HEK293T (cell line): ENCODE measurements around the gene RAB26.

ENCODE experiments used
- CTCF ChIA-PET: fragments of 350-600 bp; formaldehyde crosslinking; extraction: SDS; loops from one replicate; lab custom pipeline; 2021; ENCODE audit warnings: antibody characterized with exemption, inconsistent platforms; lab: Yijun Ruan, JAX
- POLR2A ChIA-PET: fragments of 350-600 bp; formaldehyde crosslinking; extraction: SDS; loops from one replicate; lab custom pipeline; 2020; ENCODE audit warnings: antibody characterized with exemption, inconsistent platforms; lab: Yijun Ruan, JAX
- DNase-seq: peaks from one replicate; pipeline ENCODE4 v3.0.0; 2012; ENCODE audit warnings: mixed read lengths; ENCODE audit errors: extremely low spot score
- ARNT ChIP-seq: fragments of 450-650 bp; IDR thresholded peaks from 2 replicates; pipeline ENCODE4 v1.6.1; 2017; ENCODE audit warnings: mild to moderate bottlenecking
- BHLHE40 ChIP-seq: fragments of 450-650 bp; IDR thresholded peaks from 2 replicates; pipeline ENCODE4 v1.6.1; 2016; ENCODE audit warnings: mild to moderate bottlenecking, moderate library complexity, borderline replicate concordance
- CTBP1 ChIP-seq: fragments of 450-650 bp; IDR thresholded peaks from 2 replicates; pipeline ENCODE4 v1.6.1; 2016; ENCODE audit warnings: borderline replicate concordance
- ELF4 ChIP-seq: fragments of 450-650 bp; IDR thresholded peaks from 2 replicates; pipeline ENCODE4 v1.6.1; 2017; ENCODE audit warnings: antibody characterized with exemption
- FOXA1 ChIP-seq: fragments of 450-650 bp; IDR thresholded peaks from 2 replicates; pipeline ENCODE4 v1.6.1; 2016; ENCODE audit warnings: mild to moderate bottlenecking
- FOXK2 ChIP-seq: fragments of 450-650 bp; IDR thresholded peaks from 2 replicates; pipeline ENCODE4 v1.6.1; 2016; ENCODE audit warnings: mild to moderate bottlenecking
- FOXM1 ChIP-seq: fragments of 450-650 bp; IDR thresholded peaks from 2 replicates; pipeline ENCODE4 v1.6.1; 2017; ENCODE audit warnings: mild to moderate bottlenecking, borderline replicate concordance
- HDGF ChIP-seq: fragments of 450-650 bp; IDR thresholded peaks from 2 replicates; pipeline ENCODE4 v1.6.1; 2017; ENCODE audit warnings: antibody characterized with exemption, borderline replicate concordance
- L3MBTL2 ChIP-seq: fragments of 450-650 bp; conservative IDR thresholded peaks from 2 replicates; pipeline ENCODE4 v1.6.1; 2016; ENCODE audit warnings: mild to moderate bottlenecking
- LEF1 ChIP-seq: fragments of 450-650 bp; IDR thresholded peaks from 2 replicates; pipeline ENCODE4 v1.6.1; 2017; ENCODE audit warnings: mild to moderate bottlenecking, borderline replicate concordance
- NFRKB ChIP-seq: fragments of 450-650 bp; IDR thresholded peaks from 2 replicates; pipeline ENCODE4 v1.6.1; 2016; ENCODE audit warnings: mild to moderate bottlenecking, moderate library complexity
- PKNOX1 ChIP-seq: fragments of 450-650 bp; IDR thresholded peaks from 2 replicates; pipeline ENCODE4 v1.6.1; 2016
- SP1 ChIP-seq: fragments of 450-650 bp; IDR thresholded peaks from 2 replicates; pipeline ENCODE4 v1.6.1; 2017
- SUZ12 ChIP-seq: fragments of 450-650 bp; IDR thresholded peaks from 2 replicates; pipeline ENCODE4 v1.6.1; 2016; ENCODE audit warnings: mild to moderate bottlenecking
- TARDBP ChIP-seq: fragments of 450-650 bp; IDR thresholded peaks from 2 replicates; pipeline ENCODE4 v1.6.1; 2016
- ZNF384 ChIP-seq: fragments of 450-650 bp; IDR thresholded peaks from 2 replicates; pipeline ENCODE4 v1.6.1; 2016

The RAB26 gene

GRCh38 chr16:2181952-2182351 is 33.5 kb downstream of the RAB26 start:
- CTCF ChIA-PET, result no interaction called here
- DNase-seq, result no peak
- POLR2A ChIA-PET, result no interaction called here
- no peak for TF ChIP-seq ARNT
- TF ChIP-seq FOXK2, result no peak
- TF ChIP-seq PKNOX1, result no peak
- no peak for TF ChIP-seq NFRKB
- no peak for TF ChIP-seq ZNF384
- no peak for TF ChIP-seq FOXM1
- no peak for TF ChIP-seq L3MBTL2
- no peak for TF ChIP-seq TARDBP
- TF ChIP-seq SUZ12, result no peak
- TF ChIP-seq SP1, result no peak

GRCh38 chr16:2183671-2184070 is 35.2 kb downstream of the RAB26 start:
- ChIA-PET CTCF (no interaction called here), POLR2A (no interaction called here)
- no peak for TF ChIP-seq SP1
- DNase-seq, result no peak

GRCh38 chr16:2184346-2184745 is 35.9 kb downstream of the RAB26 start:
- TF ChIP-seq BHLHE40 (no peak), L3MBTL2 (no peak), PKNOX1 (no peak), CTBP1 (no peak), HDGF (no peak), FOXK2 (no peak), ARNT (no peak), FOXM1 (no peak), LEF1 (no peak), FOXA1 (no peak), ZNF384 (no peak), SUZ12 (no peak), TARDBP (no peak), NFRKB (no peak), SP1 (no peak)
- no peak for DNase-seq
- ChIA-PET CTCF (no interaction called here), POLR2A (interaction anchor here (1.7 kb wide), 1 partner anchor 29 kb away, joined by 6 read pairs; the partner anchor contains the start of gene TRAF7)

GRCh38 chr16:2184962-2185361 is 36.5 kb downstream of the RAB26 start:
- ChIA-PET POLR2A (interaction anchor here (1.7 kb wide), 1 partner anchor 30 kb away, joined by 6 read pairs; the partner anchor contains the start of gene TRAF7), CTCF (no interaction called here)
- DNase-seq, result no peak
- TF ChIP-seq FOXM1 (no peak), ELF4 (no peak), LEF1 (no peak), CTBP1 (no peak), FOXK2 (no peak), HDGF (no peak), ARNT (no peak), PKNOX1 (no peak), SP1 (no peak)

GRCh38 chr16:2186064-2186463 is 37.6 kb downstream of the RAB26 start:
- POLR2A ChIA-PET, result interaction anchor here (1.7 kb wide), 1 partner anchor 31 kb away, joined by 6 read pairs; the partner anchor contains the start of gene TRAF7
- DNase-seq, result no peak

More at GRCh38 chr16:2186064-2186463, 37.6 kb downstream of the RAB26 start:
- no peak for TF ChIP-seq FOXM1
- TF ChIP-seq L3MBTL2, result no peak
- no peak for TF ChIP-seq PKNOX1
- no peak for TF ChIP-seq ARNT
- no peak for TF ChIP-seq FOXK2
- no peak for TF ChIP-seq SP1
- no peak for TF ChIP-seq HDGF
- TF ChIP-seq TARDBP, result no peak
- no peak for TF ChIP-seq ZNF384
- TF ChIP-seq FOXA1, result no peak
- no peak for TF ChIP-seq BHLHE40
- TF ChIP-seq LEF1, result no peak
- TF ChIP-seq ELF4, result no peak
- no peak for TF ChIP-seq NFRKB
- no peak for TF ChIP-seq SUZ12
- TF ChIP-seq CTBP1, result no peak
- CTCF ChIA-PET, result no interaction called here
